ENCODE measurements around the gene HELZ.

Gene HELZ

GRCh38 chr17:67074781-67075180 lies 170.2 kb downstream of the HELZ start:
- DNase-seq (ENCODE audit: low spot score): no peak

- DNase-seq (ENCODE audit: low spot score): no peak
Measured at GRCh38 chr17:67072885-67073284, 172.1 kb downstream of the HELZ start.

GRCh38 chr17:67071595-67071994 lies 173.4 kb downstream of the HELZ start:
- DNase-seq (ENCODE audit: low spot score): no peak

GRCh38 chr17:67069603-67070136 lies 175.3 kb downstream of the HELZ start:
- no peak for DNase-seq (ENCODE audit: low spot score)

GRCh38 chr17:67068999-67069398 lies 176.0 kb downstream of the HELZ start:
- DNase-seq (ENCODE audit: low spot score): no peak

GRCh38 chr17:67067571-67068482 lies 177.2 kb downstream of the HELZ start:
- no peak for DNase-seq (ENCODE audit: low spot score)

- no peak for DNase-seq (ENCODE audit: low spot score)
Measured at GRCh38 chr17:67066717-67067116, 178.3 kb downstream of the HELZ start.

- DNase-seq (ENCODE audit: low spot score): no peak
Measured at GRCh38 chr17:67063141-67063540, 181.9 kb downstream of the HELZ start.

- DNase-seq (ENCODE audit: low spot score): no peak
Measured at GRCh38 chr17:67059372-67059771, 185.6 kb downstream of the HELZ start.

GRCh38 chr17:67058036-67058435 lies 187.0 kb downstream of the HELZ start:
- no peak for DNase-seq (ENCODE audit: low spot score)

- DNase-seq (ENCODE audit: low spot score): no peak
Measured at GRCh38 chr17:67056746-67057490, 188.1 kb downstream of the HELZ start.

GRCh38 chr17:67055811-67056745 lies 188.9 kb downstream of the HELZ start:
- DNase-seq (ENCODE audit: low spot score): no peak

- DNase-seq (ENCODE audit: low spot score): no peak
Measured at GRCh38 chr17:67055041-67055443, 190.0 kb downstream of the HELZ start.

GRCh38 chr17:67054608-67055007 lies 190.4 kb downstream of the HELZ start:
- no peak for DNase-seq (ENCODE audit: low spot score)

GRCh38 chr17:67054011-67054591 lies 190.9 kb downstream of the HELZ start:
- DNase-seq (ENCODE audit: low spot score): no peak

GRCh38 chr17:67053438-67054000 lies 191.5 kb downstream of the HELZ start:
- no peak for DNase-seq (ENCODE audit: low spot score)

GRCh38 chr17:67052720-67053437 lies 192.1 kb downstream of the HELZ start:
- DNase-seq (ENCODE audit: low spot score): no peak

GRCh38 chr17:67051837-67052236 lies 193.2 kb downstream of the HELZ start:
- DNase-seq (ENCODE audit: low spot score): no peak

GRCh38 chr17:67051155-67051538 lies 193.8 kb downstream of the HELZ start:
- DNase-seq (ENCODE audit: low spot score): no peak

GRCh38 chr17:67050471-67051154 lies 194.4 kb downstream of the HELZ start:
- DNase-seq (ENCODE audit: low spot score): no peak
